Measurements from ENCODE around the gene MRPL16.
A peak's percentile ranks its signal among the peaks of the same experiment; 100 is the strongest.

MRPL16 gene

DNA sequence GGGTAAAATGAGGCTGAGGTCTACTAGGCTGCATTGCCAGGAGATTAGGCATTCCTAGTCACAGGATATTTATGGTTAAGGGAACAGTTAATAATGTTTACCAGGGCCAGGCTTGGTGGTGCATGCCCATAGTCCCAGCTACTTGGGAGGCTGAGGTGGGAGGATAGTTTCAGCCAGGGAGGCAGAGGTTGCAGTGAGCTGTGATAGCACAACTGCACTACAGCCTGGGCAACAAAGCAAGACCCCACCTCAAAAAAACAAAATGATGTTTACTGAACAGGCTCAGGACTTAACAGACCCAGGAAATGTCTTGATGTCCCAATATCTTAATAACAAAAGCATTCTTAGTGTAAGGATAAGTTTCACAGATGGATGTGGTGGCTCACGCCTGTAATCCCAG lies 2.8 kb upstream of the MRPL16 start:
- Histone ChIP-seq H3K4me2 (ENCODE audit: low read length) (no peak overlapping the region), H3K4me3 (ENCODE audit: low read length) (no peak overlapping the region), H3K9me2 (replicated peaks; ENCODE audit: control insufficient read depth, low read length) (no peaks in the 10 kb centered on the region), H3F3A (ENCODE audit: control insufficient read depth, insufficient read depth) (peaks cover 2% of the 10 kb centered on the region; the same call in 1 of the 2 replicates), H3K27me3 (ENCODE audit: control insufficient read depth, low read length) (no peaks in the 10 kb centered on the region), H3K9me3 (ENCODE audit: control insufficient read depth, insufficient read depth, low read length) (no peaks in the 10 kb centered on the region), H3K79me2 (ENCODE audit: control insufficient read depth, low read length) (peaks cover 22% of the 10 kb centered on the region), H3K36me3 (ENCODE audit: control insufficient read depth, low read length) (peaks cover 12% of the 10 kb centered on the region), H3K27ac (ENCODE audit: low read depth, low read length) (no peak overlapping the region), H4K20me1 (ENCODE audit: control insufficient read depth, insufficient read depth, low read depth, low read length) (no peaks in the 10 kb centered on the region), H3K4me1 (ENCODE audit: control insufficient read depth, low read length) (peaks cover 66% of the 10 kb centered on the region)
- TF ChIP-seq, protein P1, sequence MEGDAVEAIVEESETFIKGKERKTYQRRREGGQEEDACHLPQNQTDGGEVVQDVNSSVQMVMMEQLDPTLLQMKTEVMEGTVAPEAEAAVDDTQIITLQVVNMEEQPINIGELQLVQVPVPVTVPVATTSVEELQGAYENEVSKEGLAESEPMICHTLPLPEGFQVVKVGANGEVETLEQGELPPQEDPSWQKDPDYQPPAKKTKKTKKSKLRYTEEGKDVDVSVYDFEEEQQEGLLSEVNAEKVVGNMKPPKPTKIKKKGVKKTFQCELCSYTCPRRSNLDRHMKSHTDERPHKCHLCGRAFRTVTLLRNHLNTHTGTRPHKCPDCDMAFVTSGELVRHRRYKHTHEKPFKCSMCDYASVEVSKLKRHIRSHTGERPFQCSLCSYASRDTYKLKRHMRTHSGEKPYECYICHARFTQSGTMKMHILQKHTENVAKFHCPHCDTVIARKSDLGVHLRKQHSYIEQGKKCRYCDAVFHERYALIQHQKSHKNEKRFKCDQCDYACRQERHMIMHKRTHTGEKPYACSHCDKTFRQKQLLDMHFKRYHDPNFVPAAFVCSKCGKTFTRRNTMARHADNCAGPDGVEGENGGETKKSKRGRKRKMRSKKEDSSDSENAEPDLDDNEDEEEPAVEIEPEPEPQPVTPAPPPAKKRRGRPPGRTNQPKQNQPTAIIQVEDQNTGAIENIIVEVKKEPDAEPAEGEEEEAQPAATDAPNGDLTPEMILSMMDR (IDR thresholded peaks at IDR 0.05; ENCODE audit: low read depth, low read length, poor library complexity, severe bottlenecking): no peak
- no peak for TF ChIP-seq EZH2phosphoT487 (IDR thresholded peaks at IDR 0.05; ENCODE audit: borderline replicate concordance, low read length)

DNA sequence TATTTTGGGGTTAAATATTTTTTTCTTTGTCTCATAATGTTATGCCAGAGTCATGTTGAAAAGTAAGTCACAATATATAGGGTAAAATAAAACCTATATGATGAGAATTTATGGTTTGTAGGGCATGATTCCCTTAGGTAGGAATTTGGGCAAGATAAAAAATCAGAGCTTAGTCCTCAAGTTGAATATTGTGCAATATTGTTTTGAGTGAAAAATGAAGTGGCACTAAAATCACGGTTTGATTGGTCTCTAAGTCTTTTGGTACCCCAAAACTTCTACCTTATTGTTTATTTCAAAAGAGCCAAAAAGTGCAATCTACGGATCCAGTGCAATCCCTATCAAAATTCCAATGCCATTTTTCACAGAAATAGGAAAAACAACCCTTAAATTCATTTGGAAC lies 1.6 kb upstream of the MRPL16 start:
- Histone ChIP-seq H3K9me3 (ENCODE audit: control insufficient read depth, insufficient read depth, low read length) (no peaks in the 10 kb centered on the region), H3K4me2 (ENCODE audit: low read length) (no peak overlapping the region), H3K36me3 (ENCODE audit: control insufficient read depth, low read length) (peaks cover 24% of the 10 kb centered on the region), H3K9me2 (replicated peaks; ENCODE audit: control insufficient read depth, low read length) (no peaks in the 10 kb centered on the region), H3K4me1 (ENCODE audit: control insufficient read depth, low read length) (peaks cover 55% of the 10 kb centered on the region), H3F3A (ENCODE audit: control insufficient read depth, insufficient read depth) (0 out of 2 replicates have a peak, but pooled peaks cover 2% of the 10 kb centered on the region), H3K79me2 (ENCODE audit: control insufficient read depth, low read length) (peaks cover 27% of the 10 kb centered on the region), H3K27ac (ENCODE audit: low read depth, low read length) (no peak overlapping the region), H3K4me3 (ENCODE audit: low read length) (no peak overlapping the region), H3K27me3 (ENCODE audit: control insufficient read depth, low read length) (no peaks in the 10 kb centered on the region), H4K20me1 (ENCODE audit: control insufficient read depth, insufficient read depth, low read depth, low read length) (no peaks in the 10 kb centered on the region)
- no peak for TF ChIP-seq EZH2phosphoT487 (IDR thresholded peaks at IDR 0.05; ENCODE audit: borderline replicate concordance, low read length)
- TF ChIP-seq, protein P1 (IDR thresholded peaks at IDR 0.05; ENCODE audit: low read depth, low read length, poor library complexity, severe bottlenecking): no peak

DNA sequence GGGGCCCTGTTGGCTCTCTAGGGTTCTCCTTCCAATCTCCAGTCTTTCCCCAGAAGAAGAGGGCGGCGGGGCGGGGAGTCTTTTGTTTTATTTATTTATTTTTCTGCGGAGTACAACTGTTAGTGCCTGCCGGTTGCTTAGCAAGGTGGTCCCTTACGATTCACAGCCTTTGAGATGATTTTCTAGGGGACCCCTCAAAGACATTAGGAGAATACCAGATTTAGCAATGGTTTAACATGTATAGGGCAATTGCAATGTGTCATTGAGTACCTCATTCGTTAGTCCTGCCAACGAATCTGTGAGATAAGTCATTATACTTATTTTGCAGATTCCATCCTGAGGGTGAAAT lies 307 bp upstream of the MRPL16 start:
- no peaks in the 10 kb centered on the region for H3K27me3 ChIP-seq (ENCODE audit: control insufficient read depth, low read length)
- no peaks in the 10 kb centered on the region for H4K20me1 ChIP-seq (ENCODE audit: control insufficient read depth, insufficient read depth, low read depth, low read length)
- H3F3A ChIP-seq (ENCODE audit: control insufficient read depth, insufficient read depth): 0 out of 2 replicates have a peak, but pooled peaks cover 2% of the 10 kb centered on the region
- H3K9me2 ChIP-seq (replicated peaks; ENCODE audit: control insufficient read depth, low read length): no peaks in the 10 kb centered on the region
- H3K9me3 ChIP-seq (ENCODE audit: control insufficient read depth, insufficient read depth, low read length): no peaks in the 10 kb centered on the region
- peaks cover 27% of the 10 kb centered on the region for H3K79me2 ChIP-seq (ENCODE audit: control insufficient read depth, low read length)
- H3K36me3 ChIP-seq (ENCODE audit: control insufficient read depth, low read length): peaks cover 35% of the 10 kb centered on the region
- peak overlapping the region; percentile 72 for H3K4me2 ChIP-seq (ENCODE audit: low read length)
- TF ChIP-seq, protein P1 (IDR thresholded peaks at IDR 0.05; ENCODE audit: low read depth, low read length, poor library complexity, severe bottlenecking): no peak
- no peak for TF ChIP-seq EZH2phosphoT487 (IDR thresholded peaks at IDR 0.05; ENCODE audit: borderline replicate concordance, low read length)
- H3K4me3 ChIP-seq (ENCODE audit: low read length): peak overlapping the region; percentile 84
- peaks cover 41% of the 10 kb centered on the region for H3K4me1 ChIP-seq (ENCODE audit: control insufficient read depth, low read length)
- 0 out of 2 replicates have a peak overlapping the region, but pooled peaks have one; percentile 26 for H3K27ac ChIP-seq (ENCODE audit: low read depth, low read length)
